Natural killer cell treated with Interleukin-12 subunit alpha and Interleukin-12 subunit beta and Interleukin-15 and Interleukin-18, amount 100 ng/mL, for 72 hours (primary cell): ENCODE measurements around the gene HOPX. TPM values are rescaled to one million over a fixed set of nuclear protein-coding genes. Genes with fewer than 3 reads are reported as not detected.
A peak's percentile ranks its signal among the peaks of the same experiment; 100 is the strongest.
"Not testable (repeated sequence)": the region's sequence is repeated elsewhere in the genome, so short reads cannot be mapped to it uniquely, and the experiment has no call there.

Source experiments
- ATAC-seq, 2 donors: fragments of 150-1000 bp; cut with Tn5 transposase in 1 of 2; sonication (Bioruptor Pico), chemical (Tn5 transposase) in 1 of 2; 2 replicates each; pipeline ENCODE4 v1.10.0; 2021
- DNase-seq: peaks from one replicate; pipeline ENCODE4 v3.0.0; 2022; ENCODE audit warnings: low spot score
- H3K27ac Mint-ChIP-seq, 2 donors: 1 replicate in 1 of 2; 2 replicates in 1 of 2; pipeline ENCODE4 v1.8.0; 2022; ENCODE audit warnings: mixed read lengths in 2 of 2, mild to moderate bottlenecking in 1 of 2, moderate library complexity in 1 of 2
- H3K27me3 Mint-ChIP-seq, 2 donors: 1 replicate in 1 of 2; 2 replicates in 1 of 2; pipeline ENCODE4 v1.8.0; 2022; ENCODE audit warnings: mixed read lengths in 2 of 2
- H3K36me3 Mint-ChIP-seq: one replicate; pipeline ENCODE4 v1.8.0; 2022; ENCODE audit warnings: mixed read lengths
- H3K4me1 Mint-ChIP-seq, 2 donors: 1 replicate in 1 of 2; 2 replicates in 1 of 2; pipeline ENCODE4 v1.8.0; 2022; ENCODE audit warnings: low read depth in 2 of 2, mixed read lengths in 2 of 2, mild to moderate bottlenecking in 1 of 2
- H3K4me3 Mint-ChIP-seq: one replicate; pipeline ENCODE4 v1.8.0; 2022; ENCODE audit warnings: mixed read lengths
- H3K9me3 Mint-ChIP-seq: 2 replicates; pipeline ENCODE4 v1.8.0; 2022; ENCODE audit warnings: mixed read lengths
- total RNA-seq, 2 donors: library from RNA; stranded (reverse); gene quantifications; one replicate each; pipeline ENCODE4 v1.2.3, GENCODE V29; 2022

Gene HOPX
- total RNA-seq, 2 donors from 2014 or later, result 100 to 281 TPM

DNA sequence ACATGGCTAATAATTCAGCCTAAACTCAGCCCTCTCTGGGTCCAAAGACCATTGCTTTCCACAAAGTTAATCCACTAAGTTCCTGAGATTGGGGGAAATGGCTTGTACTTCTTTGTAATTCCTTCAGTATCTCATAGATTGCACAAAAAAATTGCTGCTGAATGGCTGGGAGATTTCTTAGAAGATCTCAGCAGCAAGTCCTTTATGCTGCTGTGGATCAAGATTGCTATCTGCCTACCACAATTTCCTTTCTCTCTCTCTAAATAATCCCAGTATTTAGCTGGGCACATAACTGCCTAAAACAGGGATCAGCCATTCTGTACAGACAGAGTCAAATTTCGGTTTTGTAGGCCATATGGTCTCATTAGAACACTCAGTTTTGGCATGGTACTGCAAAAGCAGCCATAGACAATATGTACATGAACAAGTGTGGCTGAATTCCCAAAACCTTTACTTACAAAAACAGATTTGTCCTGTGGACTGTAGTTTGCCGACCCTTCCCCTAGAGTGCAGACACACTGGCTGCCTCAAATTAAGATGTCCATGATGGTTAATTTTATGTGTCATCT lies 18.5 kb upstream of the HOPX start:
- Mint-ChIP-seq H3K4me3 (no peak overlapping the region), H3K27ac (no peak overlapping the region), H3K9me3 (no peaks in the 10 kb centered on the region), H3K4me1 (no peaks in the 10 kb centered on the region), H3K36me3 (no peaks in the 10 kb centered on the region), H3K27me3 (peaks cover 0 to 2% of the 10 kb centered on the region in 2 donors)
- DNase-seq (no peak), ATAC-seq (no peak)

DNA sequence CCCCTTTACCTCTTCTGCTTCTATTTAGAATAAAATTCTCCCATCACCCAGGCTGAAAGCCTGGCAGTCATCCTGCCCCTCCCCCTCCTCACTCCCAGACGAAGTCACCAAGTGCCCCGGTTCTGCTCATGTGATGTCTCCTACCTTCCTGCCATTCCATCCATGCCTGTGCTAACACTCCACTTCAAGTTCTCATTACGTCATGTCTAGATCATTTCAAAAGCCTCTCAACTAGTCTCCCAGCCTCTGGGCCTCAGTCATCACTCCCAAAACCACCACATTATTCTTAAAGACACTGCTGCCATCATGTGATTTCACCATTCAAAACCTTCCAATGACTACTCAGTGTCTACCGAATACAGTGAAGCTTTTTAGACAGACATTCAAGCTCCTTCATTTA lies 17.2 kb upstream of the HOPX start:
- Mint-ChIP-seq H3K4me3 (no peak overlapping the region), H3K4me1 (no peaks in the 10 kb centered on the region), H3K27ac (peak overlapping the region in 1 of 2 donors; percentile 18), H3K27me3 (peaks cover 0 to 4% of the 10 kb centered on the region in 2 donors), H3K9me3 (no peaks in the 10 kb centered on the region), H3K36me3 (no peaks in the 10 kb centered on the region)
- DNase-seq (no peak), ATAC-seq (no peak)

DNA sequence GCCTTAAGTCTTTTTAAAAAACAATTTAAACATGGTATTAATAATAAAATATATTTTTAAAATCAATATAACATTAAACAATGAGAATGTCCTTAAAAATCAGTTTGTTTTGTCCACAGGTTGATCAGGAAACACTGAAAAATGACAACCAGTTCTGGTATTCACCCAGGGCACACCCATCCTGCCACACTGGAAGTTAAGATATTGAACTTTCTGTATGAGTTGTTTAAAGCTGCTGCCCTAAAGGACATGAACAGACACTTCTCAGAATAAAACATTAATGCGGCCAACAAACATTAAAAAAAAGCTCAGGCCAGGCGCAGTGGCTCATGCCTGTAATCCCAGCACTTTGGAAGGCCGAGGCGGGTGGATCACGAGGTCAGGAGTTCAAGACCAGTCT lies 15.0 kb upstream of the HOPX start:
- Mint-ChIP-seq H3K4me3 (no peak overlapping the region), H3K36me3 (no peaks in the 10 kb centered on the region), H3K9me3 (no peaks in the 10 kb centered on the region), H3K27ac (no peak overlapping the region), H3K27me3 (peaks cover 0 to 7% of the 10 kb centered on the region in 2 donors), H3K4me1 (no peaks in the 10 kb centered on the region)
- ATAC-seq (no peak), DNase-seq (no peak)

DNA sequence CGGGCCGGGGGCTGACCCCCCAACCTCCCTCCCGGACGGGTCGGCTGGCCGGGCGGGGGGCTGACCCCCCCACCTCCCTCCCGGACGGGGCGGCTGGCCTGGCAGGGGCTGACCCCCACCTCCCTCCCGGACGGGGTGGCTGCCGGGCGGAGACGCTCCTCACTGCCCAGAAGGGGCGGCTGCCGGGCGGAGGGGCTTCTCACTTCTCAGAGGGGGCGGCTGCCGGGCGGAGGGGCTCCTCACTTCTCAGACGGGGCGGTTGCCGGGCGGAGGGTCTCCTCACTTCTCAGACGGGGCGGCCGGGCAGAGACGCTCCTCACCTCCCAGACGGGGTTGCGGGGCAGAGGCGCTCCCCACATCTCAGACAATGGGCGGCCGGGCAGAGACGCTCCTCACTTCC lies 12.4 kb upstream of the HOPX start:
- not testable (repeated sequence) for H3K4me3 Mint-ChIP-seq, H3K4me1 Mint-ChIP-seq

DNA sequence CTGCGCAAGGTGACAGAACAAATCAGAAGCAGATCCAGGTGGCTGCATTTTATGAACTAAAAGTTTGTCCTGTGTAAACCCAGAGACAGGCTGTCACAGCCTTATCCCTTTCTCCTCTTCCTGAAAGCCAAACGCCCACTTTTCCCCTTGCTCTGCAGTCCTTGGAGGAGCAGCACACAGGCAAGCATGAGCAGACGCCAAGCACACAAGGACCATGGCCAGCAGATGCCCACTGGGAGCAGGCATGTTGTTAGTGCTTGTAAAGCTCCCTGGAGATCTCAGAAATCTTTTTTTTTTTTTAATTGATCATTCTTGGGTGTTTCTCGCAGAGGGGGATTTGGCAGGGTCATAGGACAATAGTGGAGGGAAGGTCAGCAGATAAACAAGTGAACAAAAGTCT lies 11.5 kb upstream of the HOPX start:
- Mint-ChIP-seq H3K27ac (no peak overlapping the region), H3K4me1 (peaks cover 6 to 10% of the 10 kb centered on the region in 2 donors), H3K36me3 (no peaks in the 10 kb centered on the region), H3K27me3 (peaks cover 0 to 4% of the 10 kb centered on the region in 2 donors), H3K9me3 (no peaks in the 10 kb centered on the region), H3K4me3 (no peak overlapping the region)
- DNase-seq, result no peak
- ATAC-seq, result no peak

More for the DNA sequence above, 12.4 kb upstream of the HOPX start:
- not testable (repeated sequence) for H3K27ac Mint-ChIP-seq, DNase-seq, H3K27me3 Mint-ChIP-seq, ATAC-seq, H3K36me3 Mint-ChIP-seq, H3K9me3 Mint-ChIP-seq

DNA sequence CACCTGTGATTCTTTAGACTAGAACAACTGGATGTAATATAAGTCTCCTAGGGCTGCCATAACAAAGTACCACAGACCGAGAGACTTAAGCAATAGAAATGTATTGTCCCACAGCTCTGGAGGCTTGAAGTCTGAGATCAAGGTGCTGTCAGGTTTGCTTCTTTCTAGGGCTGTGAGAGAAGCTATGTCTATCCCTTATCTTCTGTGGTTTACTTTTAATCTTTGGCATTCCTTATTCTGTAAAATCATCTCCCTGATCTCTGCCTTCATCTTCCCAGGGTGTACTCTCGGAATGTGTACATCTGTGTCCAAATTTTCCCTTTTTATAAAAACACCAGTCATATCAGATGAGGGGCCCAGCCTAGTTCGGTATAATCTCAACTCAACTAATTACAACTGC lies 10.3 kb upstream of the HOPX start:
- Mint-ChIP-seq H3K4me1 (peaks cover 6 to 10% of the 10 kb centered on the region in 2 donors), H3K4me3 (no peak overlapping the region), H3K27me3 (peaks cover 0 to 4% of the 10 kb centered on the region in 2 donors), H3K9me3 (no peaks in the 10 kb centered on the region), H3K36me3 (no peaks in the 10 kb centered on the region), H3K27ac (no peak overlapping the region)
- no peak for ATAC-seq
- DNase-seq, result no peak

DNA sequence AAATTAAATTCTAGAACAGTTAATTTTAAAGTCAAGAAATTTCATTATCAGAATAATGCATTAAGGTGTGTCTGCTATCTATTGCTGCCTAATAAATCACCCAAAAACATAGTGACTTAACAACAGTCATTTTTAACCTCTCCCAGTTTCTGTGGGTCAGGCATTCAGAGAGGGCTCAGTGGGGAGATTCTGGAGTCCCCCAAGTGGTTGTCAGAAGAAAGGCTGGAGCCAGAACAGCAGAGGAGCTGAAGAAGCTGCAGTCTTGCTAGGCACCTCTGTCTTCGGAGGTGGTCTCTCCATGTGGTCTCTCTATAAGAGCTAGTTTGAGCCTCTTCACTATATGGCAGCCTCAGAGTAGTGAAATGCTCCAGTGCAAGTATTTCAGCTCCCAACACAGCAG lies 9.3 kb upstream of the HOPX start:
- no peak overlapping the region for H3K4me3 Mint-ChIP-seq
- H3K36me3 Mint-ChIP-seq, result no peaks in the 10 kb centered on the region
- peaks cover 6 to 10% of the 10 kb centered on the region in 2 donors for H3K4me1 Mint-ChIP-seq
- H3K9me3 Mint-ChIP-seq, result no peaks in the 10 kb centered on the region
- H3K27ac Mint-ChIP-seq, result no peak overlapping the region
- no peak for DNase-seq
- ATAC-seq, result no peak
- peaks cover 0 to 4% of the 10 kb centered on the region in 2 donors for H3K27me3 Mint-ChIP-seq

DNA sequence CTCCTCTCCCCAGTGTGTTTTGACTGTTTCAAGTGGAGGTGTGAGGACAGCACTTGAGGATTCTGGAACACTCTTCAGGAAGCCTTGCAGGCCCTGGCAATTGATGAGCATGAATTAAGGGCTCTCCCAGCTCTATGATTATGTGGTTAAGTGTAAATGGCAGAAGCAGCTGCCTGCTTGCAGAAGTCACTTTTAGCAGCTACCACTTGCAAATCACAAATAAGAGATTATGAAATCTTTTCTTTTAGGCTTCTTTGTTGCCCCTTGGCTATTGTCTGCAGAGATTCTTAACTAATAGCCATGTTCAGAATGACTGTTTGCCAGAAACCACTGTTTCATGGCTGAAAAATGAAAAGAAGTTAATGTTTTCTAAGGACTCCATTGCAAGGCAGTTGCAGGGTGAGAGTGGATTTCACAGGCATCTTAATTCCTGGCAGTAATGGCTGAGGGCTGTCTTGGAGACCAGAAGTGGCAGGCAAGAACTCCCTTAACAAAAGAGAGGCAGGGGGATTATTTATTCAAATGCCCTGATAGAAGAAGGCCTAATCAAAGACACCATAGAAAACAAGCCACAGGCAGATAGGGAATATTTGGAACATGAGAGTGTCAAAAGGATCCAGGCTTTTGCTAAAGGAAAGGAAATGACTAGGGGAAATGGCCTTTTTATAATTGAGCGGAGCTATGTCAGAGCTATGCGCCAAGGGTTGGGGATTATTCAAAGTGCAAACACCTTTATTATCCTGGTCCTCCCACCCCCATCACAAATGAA lies 8.3 kb upstream of the HOPX start:
- DNase-seq (no peak), ATAC-seq (no peak)
- H3K27me3 Mint-ChIP-seq, result peaks cover 6 to 11% of the 10 kb centered on the region in 2 donors
- no peak overlapping the region for H3K27ac Mint-ChIP-seq
- H3K36me3 Mint-ChIP-seq, result no peaks in the 10 kb centered on the region
- peaks cover 6 to 10% of the 10 kb centered on the region in 2 donors for H3K4me1 Mint-ChIP-seq
- H3K9me3 Mint-ChIP-seq, result no peaks in the 10 kb centered on the region
- H3K4me3 Mint-ChIP-seq, result no peak overlapping the region

DNA sequence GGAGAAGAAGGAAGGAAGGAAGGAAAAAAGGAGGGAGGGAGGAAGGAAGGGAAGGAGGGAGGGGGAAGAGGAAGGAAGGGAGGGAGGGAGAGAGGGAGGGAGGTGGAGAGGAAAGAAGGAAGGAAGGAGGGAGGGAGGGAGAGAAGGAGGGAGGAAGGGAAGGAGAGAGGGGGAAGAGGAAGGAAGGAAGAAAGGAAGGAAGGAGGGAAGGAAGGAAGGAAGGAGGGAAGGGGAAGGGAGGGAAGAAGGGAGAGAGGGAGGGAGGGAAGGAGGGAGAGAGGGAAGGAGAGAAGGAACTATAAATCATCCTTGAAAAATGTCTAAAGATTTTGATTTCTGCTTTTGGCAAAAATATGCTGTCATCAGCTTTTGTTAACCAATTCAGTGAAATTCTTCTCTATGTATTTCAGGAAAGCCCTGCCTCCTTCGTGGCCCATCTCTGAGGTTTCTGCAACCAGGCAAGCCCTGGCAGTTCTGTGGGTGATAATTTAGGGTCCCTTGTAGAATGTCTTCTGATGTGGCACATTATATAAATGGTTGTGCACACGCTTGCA lies 7.1 kb upstream of the HOPX start:
- Mint-ChIP-seq H3K4me1 (peaks cover 6 to 10% of the 10 kb centered on the region in 2 donors), H3K27me3 (peaks cover 16 to 18% of the 10 kb centered on the region in 2 donors), H3K36me3 (no peaks in the 10 kb centered on the region), H3K4me3 (no peak overlapping the region), H3K27ac (no peak overlapping the region), H3K9me3 (no peaks in the 10 kb centered on the region)
- ATAC-seq, result no peak
- no peak for DNase-seq

DNA sequence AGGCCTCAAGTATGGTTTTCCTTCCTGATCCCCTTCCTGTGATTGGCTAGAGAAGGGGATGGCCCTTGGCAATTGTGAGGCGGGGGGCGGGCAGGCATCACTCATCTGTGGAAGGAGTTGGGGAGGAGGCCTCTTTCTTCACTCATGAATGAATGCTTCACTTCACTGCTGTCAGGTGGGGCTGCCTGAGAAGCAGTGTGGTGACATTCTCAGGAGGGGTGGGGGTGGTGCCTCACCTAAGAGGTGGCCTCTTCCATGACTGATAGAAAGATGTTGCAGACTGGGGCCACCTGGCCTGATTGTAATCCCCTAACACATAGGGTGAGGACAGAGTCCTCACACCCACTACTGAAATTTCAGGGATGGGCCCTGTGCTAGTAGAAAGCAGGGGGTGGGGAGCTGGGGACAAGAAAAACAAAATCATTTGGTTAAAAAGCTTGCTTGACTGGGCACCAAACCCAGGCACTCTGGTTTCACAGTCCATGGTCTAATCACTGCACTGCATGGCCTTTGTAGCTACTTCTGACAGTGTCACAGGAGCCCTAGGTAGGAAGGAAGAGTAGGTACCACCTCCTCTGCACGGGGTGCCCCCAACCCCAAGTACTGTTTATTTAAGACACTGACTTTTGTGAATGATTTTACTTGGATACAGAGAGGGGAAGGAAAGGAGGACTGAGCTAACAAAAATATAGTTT lies 5.6 kb upstream of the HOPX start:
- Mint-ChIP-seq H3K36me3 (no peaks in the 10 kb centered on the region), H3K4me1 (peaks cover 10 to 15% of the 10 kb centered on the region in 2 donors), H3K27ac (no peak overlapping the region), H3K9me3 (no peaks in the 10 kb centered on the region), H3K4me3 (no peak overlapping the region), H3K27me3 (peaks cover 16 to 22% of the 10 kb centered on the region in 2 donors)
- ATAC-seq, result peak; percentile 24 to 50
- no peak for DNase-seq

DNA sequence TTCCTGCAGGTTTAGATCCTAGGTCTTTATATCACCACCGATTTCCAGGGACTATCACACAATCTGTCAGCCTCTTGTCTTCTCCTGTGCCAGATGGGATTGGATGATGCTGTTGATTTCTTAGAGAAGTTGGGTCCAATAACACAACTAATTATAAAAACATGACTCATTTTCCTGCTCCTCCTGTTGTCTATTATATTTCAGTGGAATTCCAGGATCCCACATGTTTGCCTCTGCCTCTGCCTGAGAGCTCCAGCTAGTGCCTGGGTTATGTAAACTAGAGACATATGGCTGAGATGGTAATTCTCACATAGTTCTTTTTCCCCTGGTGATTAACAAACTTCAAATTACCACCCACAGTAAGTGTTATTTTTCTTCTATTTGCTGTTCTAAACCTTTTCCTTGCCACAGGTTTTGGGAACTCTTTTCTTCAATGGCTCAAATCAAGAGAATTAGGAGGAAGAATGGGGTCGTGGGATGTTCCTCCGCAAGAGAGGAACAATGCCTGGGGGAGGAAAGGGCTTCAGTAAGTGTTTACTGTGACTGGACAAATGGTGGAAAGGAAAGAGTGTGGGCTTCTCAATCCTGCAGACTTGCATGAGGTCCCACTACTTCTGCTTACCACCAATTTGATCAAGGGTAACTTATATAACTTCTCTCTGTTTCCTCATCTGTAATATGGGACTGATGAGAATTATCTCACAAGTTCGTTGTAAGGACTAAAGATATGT lies 3.4 kb upstream of the HOPX start:
- Mint-ChIP-seq H3K4me3 (no peak overlapping the region), H3K27me3 (peaks cover 16 to 32% of the 10 kb centered on the region in 2 donors), H3K27ac (peak overlapping the region in 1 of 2 donors; percentile 67), H3K4me1 (peaks cover 23 to 25% of the 10 kb centered on the region in 2 donors), H3K36me3 (no peaks in the 10 kb centered on the region), H3K9me3 (no peaks in the 10 kb centered on the region)
- ATAC-seq, result no peak
- no peak for DNase-seq

DNA sequence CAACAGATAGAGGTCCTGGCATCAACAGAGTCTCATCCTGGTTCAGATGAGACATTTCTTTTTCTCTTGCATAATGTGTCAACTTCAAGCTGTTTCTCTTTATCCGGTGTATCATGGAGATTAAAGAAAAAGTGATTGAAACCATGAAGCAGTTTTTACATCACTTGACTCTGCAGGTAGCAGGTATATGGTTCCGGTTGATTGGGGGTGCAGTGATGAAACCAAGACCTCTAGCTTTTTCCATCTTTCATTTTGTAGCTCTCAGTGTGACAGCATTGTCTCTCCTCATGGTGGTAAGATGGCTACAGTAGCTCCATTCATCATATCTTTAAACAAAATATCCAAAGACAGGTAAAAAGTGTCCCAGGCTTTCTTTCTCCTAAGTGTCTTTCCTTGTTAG lies 2.4 kb upstream of the HOPX start:
- Mint-ChIP-seq H3K36me3 (no peaks in the 10 kb centered on the region), H3K4me1 (peaks cover 15 to 19% of the 10 kb centered on the region in 2 donors), H3K27me3 (peaks cover 16 to 32% of the 10 kb centered on the region in 2 donors), H3K4me3 (no peak overlapping the region), H3K9me3 (no peaks in the 10 kb centered on the region), H3K27ac (no peak overlapping the region)
- ATAC-seq, result no peak
- DNase-seq, result no peak

DNA sequence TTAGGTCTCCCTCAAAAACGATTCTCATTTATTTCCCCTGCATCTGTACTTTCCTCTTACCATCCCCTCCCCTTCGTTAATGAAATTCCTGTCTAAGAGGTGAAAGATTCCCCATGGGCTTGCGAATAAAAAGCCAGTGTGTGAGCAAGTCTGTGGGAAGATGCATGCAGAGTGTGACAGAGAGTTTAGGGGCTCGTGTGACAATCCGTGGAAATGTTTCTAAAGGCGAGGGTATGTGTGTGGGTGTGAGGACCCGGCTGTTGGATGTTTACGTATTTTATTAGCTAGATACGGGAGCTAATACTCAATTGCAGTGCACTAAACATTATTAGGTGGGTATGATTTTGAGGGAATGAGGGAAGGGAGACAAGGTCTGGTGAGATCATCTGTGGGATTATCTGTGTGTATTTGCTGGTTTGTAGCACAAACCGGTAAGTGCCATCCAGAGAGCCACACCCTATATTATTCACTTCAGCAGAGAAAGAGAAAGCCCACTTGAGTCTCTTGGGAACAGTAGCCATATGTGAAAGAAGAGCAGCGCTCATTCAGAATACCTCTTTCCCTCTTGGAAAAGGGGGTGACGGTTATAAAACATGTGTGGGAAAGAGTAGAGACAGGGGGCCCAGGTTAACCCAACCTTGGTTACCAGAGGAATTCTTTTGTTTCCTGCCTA lies 893 bp upstream of the HOPX start:
- Mint-ChIP-seq H3K36me3 (no peaks in the 10 kb centered on the region), H3K27me3 (peaks cover 16 to 32% of the 10 kb centered on the region in 2 donors), H3K4me1 (peaks cover 15 to 19% of the 10 kb centered on the region in 2 donors), H3K4me3 (peak overlapping the region; percentile 43), H3K27ac (peak overlapping the region; percentile 13 to 19), H3K9me3 (no peaks in the 10 kb centered on the region)
- no peak for DNase-seq
- no peak for ATAC-seq
